OCI-LY1 (cell line): ENCODE results near the gene KLHL33.

Experiments
- EZH2 ChIP-seq: fragments of 200-600 bp; sonication (generic), shearing (Covaris generic); IDR thresholded peaks from 2 replicates; pipeline ENCODE4 v1.8.0; 2017; ENCODE audit warnings: borderline replicate concordance, mixed run types, mild to moderate bottlenecking, antibody characterized with exemption, low read length, moderate library complexity, mixed read lengths
- TF ChIP-seq, protein P1 (sequence below): fragments of 200-600 bp; sonication (generic), shearing (Covaris generic); IDR thresholded peaks from 2 replicates; pipeline ENCODE4 v1.5.1; 2017; ENCODE audit warnings: mild to moderate bottlenecking, antibody characterized with exemption, low read length, moderate library complexity, mixed read lengths

DNA sequence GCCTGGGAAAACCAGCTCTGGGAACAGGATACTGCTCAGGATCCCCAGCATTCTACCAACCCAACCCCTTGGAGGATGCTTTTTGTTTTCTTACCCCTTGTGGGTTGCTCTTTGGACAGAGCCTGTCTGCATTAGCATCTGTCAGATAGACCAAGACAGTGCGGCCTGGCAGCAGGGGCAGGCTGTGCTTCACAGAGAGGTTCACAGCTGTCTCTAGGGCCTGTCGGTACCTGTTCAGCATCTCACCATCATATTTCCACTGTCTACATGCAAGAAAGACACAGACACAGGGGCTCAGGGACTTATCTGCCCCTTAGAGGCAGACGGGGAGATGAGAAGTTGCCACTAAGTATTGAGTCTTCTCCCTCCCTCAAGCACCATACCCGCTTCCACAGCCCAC, 44.5 kb downstream of the KLHL33 start:
- TF ChIP-seq, protein P1, sequence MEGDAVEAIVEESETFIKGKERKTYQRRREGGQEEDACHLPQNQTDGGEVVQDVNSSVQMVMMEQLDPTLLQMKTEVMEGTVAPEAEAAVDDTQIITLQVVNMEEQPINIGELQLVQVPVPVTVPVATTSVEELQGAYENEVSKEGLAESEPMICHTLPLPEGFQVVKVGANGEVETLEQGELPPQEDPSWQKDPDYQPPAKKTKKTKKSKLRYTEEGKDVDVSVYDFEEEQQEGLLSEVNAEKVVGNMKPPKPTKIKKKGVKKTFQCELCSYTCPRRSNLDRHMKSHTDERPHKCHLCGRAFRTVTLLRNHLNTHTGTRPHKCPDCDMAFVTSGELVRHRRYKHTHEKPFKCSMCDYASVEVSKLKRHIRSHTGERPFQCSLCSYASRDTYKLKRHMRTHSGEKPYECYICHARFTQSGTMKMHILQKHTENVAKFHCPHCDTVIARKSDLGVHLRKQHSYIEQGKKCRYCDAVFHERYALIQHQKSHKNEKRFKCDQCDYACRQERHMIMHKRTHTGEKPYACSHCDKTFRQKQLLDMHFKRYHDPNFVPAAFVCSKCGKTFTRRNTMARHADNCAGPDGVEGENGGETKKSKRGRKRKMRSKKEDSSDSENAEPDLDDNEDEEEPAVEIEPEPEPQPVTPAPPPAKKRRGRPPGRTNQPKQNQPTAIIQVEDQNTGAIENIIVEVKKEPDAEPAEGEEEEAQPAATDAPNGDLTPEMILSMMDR: no peak
- TF ChIP-seq EZH2: no peak
